Calu3 (cell line): ENCODE results near the gene C12orf50. TPM values are rescaled to one million over a fixed set of nuclear protein-coding genes. Genes with fewer than 3 reads are reported as not detected.

Experiments
- BruUV-seq: library from RNA; stranded (reverse); fragments of 400-500 nt; replicated peaks from 2 replicates; lab custom pipeline; 2021; lab: Mats Ljungman, UMichigan
- CTCF ChIA-PET: fragments of 300-600 bp; sonication (Branson Sonifier 250); formaldehyde crosslinking; loops from one replicate; lab custom pipeline; 2022; ENCODE audit warnings: antibody characterized with exemption; lab: Charles Lee
- DNase-seq: peaks from one replicate; pipeline ENCODE4 v3.0.0; 2022
- H3K27ac Mint-ChIP-seq: one replicate; pipeline ENCODE4 v1.8.0; 2022; ENCODE audit warnings: mixed read lengths; ENCODE audit not compliant: unreplicated experiment
- H3K27me3 Mint-ChIP-seq: one replicate; pipeline ENCODE4 v1.8.0; 2022; ENCODE audit warnings: mixed read lengths; ENCODE audit not compliant: unreplicated experiment
- H3K36me3 Mint-ChIP-seq: one replicate; pipeline ENCODE4 v1.8.0; 2022; ENCODE audit warnings: mild to moderate bottlenecking, moderate library complexity, mixed read lengths; ENCODE audit not compliant: insufficient read depth, unreplicated experiment
- H3K4me1 Mint-ChIP-seq: one replicate; pipeline ENCODE4 v1.8.0; 2022; ENCODE audit warnings: mild to moderate bottlenecking, low read depth, mixed read lengths; ENCODE audit not compliant: unreplicated experiment
- H3K4me3 Mint-ChIP-seq: one replicate; pipeline ENCODE4 v1.8.0; 2022; ENCODE audit warnings: mild to moderate bottlenecking, low read depth, moderate library complexity, mixed read lengths; ENCODE audit not compliant: unreplicated experiment
- H3K9me3 Mint-ChIP-seq: one replicate; pipeline ENCODE4 v1.8.0; 2022; ENCODE audit warnings: low read depth, mixed read lengths; ENCODE audit not compliant: unreplicated experiment
- CTCF ChIP-seq: fragments of 200-600 bp; IDR thresholded peaks from one replicate; pipeline ENCODE4 v1.8.0; 2022; ENCODE audit warnings: antibody characterized with exemption; ENCODE audit not compliant: unreplicated experiment
- intact Hi-C: fragments of 100-400 bp; cut with micrococcal nuclease; formaldehyde crosslinking; loops from one replicate; pipeline ENCODE4 v1.10.0; 2022; ENCODE audit not compliant: unreplicated experiment
- total RNA-seq: library from RNA; stranded (reverse); gene quantifications from 2 replicates; pipeline ENCODE4 v1.2.3, GENCODE V29; 2022

C12orf50 gene
- total RNA-seq, 1 experiment from 2014 or later, result 0.33 TPM

- Mint-ChIP-seq H3K27ac (no peak overlapping the region), H3K4me3 (no peak overlapping the region), H3K4me1 (peaks cover 8% of the 10 kb centered on the region), H3K36me3 (no peaks in the 10 kb centered on the region), H3K27me3 (no peaks in the 10 kb centered on the region), H3K9me3 (no peaks in the 10 kb centered on the region)
- no TSS peak for BruUV-seq
- DNase-seq, result no peak
- intact Hi-C loops, result no loop called here
- TF ChIP-seq CTCF, result no peak
- CTCF ChIA-PET, result no interaction called here
Observed at GRCh38 chr12:87991483-87991882, 37.7 kb downstream of the C12orf50 start.

- DNase-seq, result no peak
- intact Hi-C loops, result no loop called here
- no peak for TF ChIP-seq CTCF
- Mint-ChIP-seq H3K36me3 (no peaks in the 10 kb centered on the region), H3K4me1 (peaks cover 8% of the 10 kb centered on the region), H3K9me3 (no peaks in the 10 kb centered on the region), H3K27ac (no peak overlapping the region), H3K4me3 (no peak overlapping the region), H3K27me3 (no peaks in the 10 kb centered on the region)
- CTCF ChIA-PET, result no interaction called here
- BruUV-seq, result no TSS peak
Observed at GRCh38 chr12:87988534-87988933, 40.7 kb downstream of the C12orf50 start.

- H3K9me3 Mint-ChIP-seq, result no peaks in the 10 kb centered on the region
- CTCF ChIA-PET, result no interaction called here
- TF ChIP-seq CTCF, result no peak
- no TSS peak for BruUV-seq
- no peaks in the 10 kb centered on the region for H3K36me3 Mint-ChIP-seq
- no peak for DNase-seq
- no peaks in the 10 kb centered on the region for H3K27me3 Mint-ChIP-seq
- H3K4me3 Mint-ChIP-seq, result no peak overlapping the region
- H3K27ac Mint-ChIP-seq, result no peak overlapping the region
- no peaks in the 10 kb centered on the region for H3K4me1 Mint-ChIP-seq
- intact Hi-C loops, result no loop called here
Observed at GRCh38 chr12:87985069-87985675, 44.0 kb downstream of the C12orf50 start.

- Mint-ChIP-seq H3K36me3 (no peaks in the 10 kb centered on the region), H3K4me1 (no peaks in the 10 kb centered on the region), H3K27me3 (no peaks in the 10 kb centered on the region), H3K4me3 (no peak overlapping the region), H3K9me3 (no peaks in the 10 kb centered on the region), H3K27ac (no peak overlapping the region)
- no TSS peak for BruUV-seq
- no peak for DNase-seq
- TF ChIP-seq CTCF, result no peak
- CTCF ChIA-PET, result no interaction called here
- intact Hi-C loops, result no loop called here
Observed at GRCh38 chr12:87982208-87982607, 47.0 kb downstream of the C12orf50 start.
